HCT116 (cell line): Measurements from ENCODE around the gene AP1B1. TPM values are rescaled to one million over a fixed set of nuclear protein-coding genes. Genes with fewer than 3 reads are reported as not detected.

Experiments used
- ATAC-seq: fragments of 200-7000 bp; cut with Tn5 transposase; 2 replicates; pipeline ENCODE4 v1.9.1; 2020; ENCODE audit warnings: mild to moderate bottlenecking, moderate library complexity
- BruUV-seq: library from RNA; stranded (reverse); fragments of 400-500 nt; replicated peaks from 2 replicates; lab custom pipeline; 2021; lab: Mats Ljungman, UMichigan
- CTCF ChIA-PET: fragments of 300-600 bp; sonication (Branson Sonifier 250); formaldehyde crosslinking; loops from one replicate; lab custom pipeline; 2021; ENCODE audit warnings: antibody characterized with exemption; lab: Charles Lee
- POLR2A ChIA-PET: fragments of 300-600, 350-600 bp; sonication (Branson Sonifier 250); formaldehyde crosslinking; loops from one replicate; lab custom pipeline; 2021; ENCODE audit warnings: antibody characterized with exemption; lab: Charles Lee
- RAD21 ChIA-PET, 2 experiments: fragments of 300-600 bp; sonication (Branson Sonifier 250); formaldehyde crosslinking; loops; one replicate each; lab custom pipeline; 2023; ENCODE audit warnings: low total read pairs in 2 of 2; ENCODE audit not compliant: uncharacterized antibody in 2 of 2, unreplicated experiment in 2 of 2, low non-redundant PET in 1 of 2; lab: Charles Lee
- DNase-seq: peaks from one replicate; pipeline ENCODE4 v3.0.0-alpha.2; 2010; ENCODE audit warnings: low read depth, low spot score
- H2AFZ ChIP-seq: fragments of 200-600 bp; shearing (Covaris generic), sonication (generic); 2 replicates; pipeline ENCODE4 v1.6.1; 2017; ENCODE audit warnings: low read depth, mixed run types, mixed read lengths, antibody characterized with exemption, low read length; ENCODE audit not compliant: poor library complexity, severe bottlenecking
- H3K27ac ChIP-seq: 2 replicates; pipeline ENCODE4 v1.5.1; 2012; ENCODE audit warnings: low read depth, low read length
- H3K27me3 ChIP-seq: fragments of 200-600 bp; sonication (generic); 2 replicates; pipeline ENCODE4 v1.6.1; 2016; ENCODE audit warnings: mixed run types, low read length, mixed read lengths; ENCODE audit not compliant: insufficient read depth
- H3K36me3 ChIP-seq, 2 experiments: fragments of 200-500 bp in 1 of 2; fragments of 200-600 bp in 1 of 2; sonication (Bioruptor generic) in 1 of 2; sonication (generic) in 1 of 2; 2 replicates each; pipeline versions ENCODE4 v1.5.1 to v1.6.1; 2014 to 2016; ENCODE audit warnings: low read length in 2 of 2, inconsistent platforms in 1 of 2, mixed read lengths in 1 of 2, mixed run types in 1 of 2; ENCODE audit not compliant: insufficient read depth in 2 of 2, control insufficient read depth in 1 of 2
- H3K4me1 ChIP-seq, 2 experiments: fragments of 200-600 bp in 1 of 2; sonication (generic) in 1 of 2; 2 replicates each; pipeline versions ENCODE4 v1.5.1 to v1.6.1; 2012 to 2017; ENCODE audit warnings: low read length in 2 of 2, inconsistent platforms in 1 of 2, mild to moderate bottlenecking in 1 of 2, mixed read lengths in 1 of 2, mixed run types in 1 of 2, moderate library complexity in 1 of 2; ENCODE audit not compliant: insufficient read depth in 2 of 2, control insufficient read depth in 1 of 2
- H3K4me2 ChIP-seq: fragments of 200-600 bp; sonication (generic); 2 replicates; pipeline ENCODE4 v1.6.1; 2017; ENCODE audit warnings: mixed run types, low read length, mixed read lengths
- H3K4me3 ChIP-seq, 2 experiments: fragments of 200-600 bp in 1 of 2; sonication (generic) in 1 of 2; replicated peaks in 1 of 2; 2 replicates each; pipeline ENCODE4 v1.5.1; 2011 to 2016; ENCODE audit warnings: low read length in 2 of 2, control low read depth in 1 of 2, low read depth in 1 of 2, mild to moderate bottlenecking in 1 of 2, mixed read lengths in 1 of 2, mixed run types in 1 of 2
- H3K79me2 ChIP-seq: fragments of 200-600 bp; sonication (generic); 2 replicates; pipeline ENCODE4 v1.6.1; 2017; ENCODE audit warnings: mild to moderate bottlenecking, mixed run types, low read length, moderate library complexity, mixed read lengths; ENCODE audit not compliant: insufficient read depth
- H3K9ac ChIP-seq: fragments of 200-600 bp; sonication (generic); 2 replicates; pipeline ENCODE4 v1.6.1; 2016; ENCODE audit warnings: low read length, mixed read lengths
- H3K9me2 ChIP-seq: fragments of 200-600 bp; sonication (generic), shearing (Covaris generic); 2 replicates; pipeline ENCODE4 v1.6.1; 2017; ENCODE audit warnings: mixed run types, mild to moderate bottlenecking, moderate library complexity; ENCODE audit not compliant: insufficient read depth
- H3K9me3 ChIP-seq, 2 experiments: fragments of 200-500 bp in 1 of 2; fragments of 200-600 bp in 1 of 2; sonication (Bioruptor generic) in 1 of 2; sonication (generic) in 1 of 2; 2 replicates each; pipeline ENCODE4 v1.6.1; 2014 to 2017; ENCODE audit warnings: low read length in 2 of 2, mixed read lengths in 2 of 2, inconsistent platforms in 1 of 2, low read depth in 1 of 2, mild to moderate bottlenecking in 1 of 2, mixed run types in 1 of 2, moderate library complexity in 1 of 2; ENCODE audit not compliant: control insufficient read depth in 1 of 2, insufficient read depth in 1 of 2
- H4K20me1 ChIP-seq: fragments of 200-600 bp; sonication (generic), shearing (Covaris generic); 2 replicates; pipeline ENCODE4 v1.6.1; 2017; ENCODE audit warnings: mixed run types, mild to moderate bottlenecking, moderate library complexity; ENCODE audit not compliant: insufficient read depth
- ATF3 ChIP-seq: IDR thresholded peaks from 2 replicates; pipeline ENCODE4 v1.6.1; 2012
- CTCF ChIP-seq, 3 experiments: fragments of 200-600 bp in 1 of 3; sonication (generic) in 1 of 3; IDR thresholded peaks in 2 of 3; conservative IDR thresholded peaks in 1 of 3; 2 replicates each; pipeline ENCODE4 v1.5.1; 2012 to 2017; ENCODE audit warnings: low read depth in 2 of 3, low read length in 2 of 3, antibody characterized with exemption in 1 of 3, borderline replicate concordance in 1 of 3, control low read depth in 1 of 3, mild to moderate bottlenecking in 1 of 3, mixed read lengths in 1 of 3, mixed run types in 1 of 3, moderate library complexity in 1 of 3; ENCODE audit not compliant: insufficient read depth in 1 of 3
- ELF1 ChIP-seq: IDR thresholded peaks from 2 replicates; pipeline ENCODE4 v1.6.1; 2012; ENCODE audit warnings: low read depth, borderline replicate concordance
- EZH2 ChIP-seq: fragments of 200-600 bp; sonication (generic); IDR thresholded peaks from 2 replicates; pipeline ENCODE4 v1.6.1; 2017; ENCODE audit warnings: antibody characterized with exemption, mixed run types
- FOSL1 ChIP-seq: IDR thresholded peaks from 2 replicates; pipeline ENCODE4 v1.6.1; 2012; ENCODE audit warnings: low read depth
- JUND ChIP-seq: IDR thresholded peaks from 2 replicates; pipeline ENCODE4 v1.6.1; 2012
- MAX ChIP-seq: IDR thresholded peaks from 2 replicates; pipeline ENCODE4 v1.6.1; 2012
- POLR2A ChIP-seq: IDR thresholded peaks from 2 replicates; pipeline ENCODE4 v1.7.0; 2011; ENCODE audit warnings: borderline replicate concordance; ENCODE audit not compliant: insufficient read depth, insufficient read length; ENCODE audit errors: extremely low read depth
- RAD21 ChIP-seq: IDR thresholded peaks from 2 replicates; pipeline ENCODE4 v1.6.1; 2012; ENCODE audit warnings: low read depth, mild to moderate bottlenecking
- ZBTB33 ChIP-seq: IDR thresholded peaks from 2 replicates; pipeline ENCODE4 v1.6.1; 2011; ENCODE audit warnings: mild to moderate bottlenecking, low read length, moderate library complexity; ENCODE audit not compliant: insufficient replicate concordance; ENCODE audit errors: extremely low read depth
- ZFX ChIP-seq: fragments of 450-650 bp; IDR thresholded peaks from 2 replicates; pipeline ENCODE4 v1.6.1; 2017
- ZNF274 ChIP-seq: fragments of 200-500 bp; sonication (Bioruptor generic); IDR thresholded peaks from 2 replicates; pipeline ENCODE4 v1.6.1; 2014; ENCODE audit warnings: mild to moderate bottlenecking, low read depth, low read length, inconsistent platforms
- intact Hi-C: fragments of 100-400 bp; cut with micrococcal nuclease; formaldehyde crosslinking; loops from 2 replicates; pipeline ENCODE4 v1.10.0; 2022
- total RNA-seq: library from RNA; stranded (reverse); gene quantifications from one replicate; pipeline ENCODE4 v1.2.1, GENCODE V29; 2021; ENCODE audit not compliant: unreplicated experiment

The AP1B1 gene
- total RNA-seq, 1 experiment from 2014 or later: 60.4 TPM

GRCh38 chr22:29379258-29379657 is 9.1 kb downstream of the AP1B1 start:
- intact Hi-C loops: no loop called here
- H3K9me3 ChIP-seq: no peaks in the 10 kb centered on the region
- no peak for DNase-seq
- no peak for ATAC-seq
- TF ChIP-seq MAX (no peak), CTCF (IDR thresholded peaks at IDR 0.05 in 2 of 3, conservative IDR thresholded peaks at IDR 0.05 in 1 of 3; ENCODE audit: borderline replicate concordance in 1 of 3, insufficient read depth in 1 of 3, low read depth in 2 of 3, low read length in 2 of 3) (no peak), EZH2 (no peak), ZBTB33 (no peak), ELF1 (no peak), ATF3 (no peak), RAD21 (no peak), POLR2A (no peak), JUND (no peak), ZFX (no peak), ZNF274 (no peak), FOSL1 (no peak)
- TF ChIP-seq, all 23 proteins: peak for 0
- Histone ChIP-seq H3K4me2 (no peak overlapping the region), H3K79me2 (peaks cover 67% of the 10 kb centered on the region), H3K27ac (no peak overlapping the region), H3K9me2 (no peaks in the 10 kb centered on the region), H3K27me3 (no peaks in the 10 kb centered on the region), H3K4me3 (no peak overlapping the region), H2AFZ (no peak overlapping the region), H3K9ac (no peak overlapping the region), H3K36me3 (peaks cover 2 to 5% of the 10 kb centered on the region in 2 experiments; a peak in 2 of 4 replicates), H4K20me1 (no peaks in the 10 kb centered on the region), H3K4me1 (peaks cover 5 to 21% of the 10 kb centered on the region in 2 experiments)
- ChIA-PET CTCF (no interaction called here), RAD21 (no interaction called here), POLR2A (no interaction called here)
- BruUV-seq: no TSS peak
